Stimulated activated CD4-positive, alpha-beta T cell treated with anti-CD3 and anti-CD28 coated beads, TNF-alpha, amount 100 ng/mL, for 24 hours (primary cell): ENCODE measurements around the gene DEFB131A.
"Not testable (repeated sequence)": the region's sequence is repeated elsewhere in the genome, so short reads cannot be mapped to it uniquely, and the experiment has no call there.

Source experiments
- DNase-seq, 3 experiments: peaks; one replicate each; pipeline ENCODE4 v3.0.0-alpha.2; 2020; ENCODE audit warnings: low read depth in 3 of 3

DEFB131A gene

GRCh38 chr4:9444114-9444513 lies at the start of gene DEFB131A:
Gene DEFB131A (plus strand): TSS chr4:9444414. CDS start chr4:9444534, 120 bp downstream.
- not testable (repeated sequence) for DNase-seq

GRCh38 chr4:9405774-9406173 lies 38.4 kb upstream of the DEFB131A start:
- DNase-seq, result not testable (repeated sequence)

GRCh38 chr4:9406491-9406890 lies 37.7 kb upstream of the DEFB131A start:
- not testable (repeated sequence) for DNase-seq

GRCh38 chr4:9409793-9410192 lies 34.4 kb upstream of the DEFB131A start:
- no peak for DNase-seq

GRCh38 chr4:9421884-9422455 lies 22.2 kb upstream of the DEFB131A start:
- not testable (repeated sequence) for DNase-seq

- not testable (repeated sequence) for DNase-seq
Measured at GRCh38 chr4:9425916-9426315, 18.3 kb upstream of the DEFB131A start.

- not testable (repeated sequence) for DNase-seq
Measured at GRCh38 chr4:9430061-9430460, 14.2 kb upstream of the DEFB131A start.

GRCh38 chr4:9433320-9433719 lies 10.9 kb upstream of the DEFB131A start:
- DNase-seq, result not testable (repeated sequence)

- not testable (repeated sequence) for DNase-seq
Measured at GRCh38 chr4:9436728-9437127, 7.5 kb upstream of the DEFB131A start.

GRCh38 chr4:9442355-9442754 lies 1.9 kb upstream of the DEFB131A start:
- not testable (repeated sequence) for DNase-seq

- DNase-seq, result not testable (repeated sequence)
Measured at GRCh38 chr4:9444681-9445080, 467 bp downstream of the DEFB131A start.

GRCh38 chr4:9452251-9452650 lies 8.0 kb downstream of the DEFB131A start:
- not testable (repeated sequence) for DNase-seq

- DNase-seq, result not testable (repeated sequence)
Measured at GRCh38 chr4:9454284-9454683, 10.1 kb downstream of the DEFB131A start.

GRCh38 chr4:9455046-9455445 lies 10.8 kb downstream of the DEFB131A start:
- DNase-seq, result not testable (repeated sequence)

- not testable (repeated sequence) for DNase-seq
Measured at GRCh38 chr4:9479466-9479865, 35.3 kb downstream of the DEFB131A start.

- DNase-seq, result not testable (repeated sequence)
Measured at GRCh38 chr4:9480066-9480465, 35.9 kb downstream of the DEFB131A start.

GRCh38 chr4:9482871-9483270 lies 38.7 kb downstream of the DEFB131A start:
- not testable (repeated sequence) for DNase-seq

GRCh38 chr4:9483682-9484081 lies 39.5 kb downstream of the DEFB131A start:
- not testable (repeated sequence) for DNase-seq

GRCh38 chr4:9486880-9487279 lies 42.7 kb downstream of the DEFB131A start:
- not testable (repeated sequence) for DNase-seq

GRCh38 chr4:9488796-9489195 lies 44.6 kb downstream of the DEFB131A start:
- not testable (repeated sequence) for DNase-seq

- DNase-seq, result not testable (repeated sequence)
Measured at GRCh38 chr4:9490496-9490895, 46.3 kb downstream of the DEFB131A start.

- not testable (repeated sequence) for DNase-seq
Measured at GRCh38 chr4:9490986-9491385, 46.8 kb downstream of the DEFB131A start.

GRCh38 chr4:9493589-9493988 lies 49.4 kb downstream of the DEFB131A start:
- not testable (repeated sequence) for DNase-seq
